Activated T-cell treated with anti-CD3 and anti-CD28 coated beads, Interleukin-2, amount 50 U/mL, for 48 hours (primary cell): ENCODE data around the gene BSG.

Experiments used
- DNase-seq, 2 experiments: peaks; one replicate each; pipeline ENCODE4 v3.0.0-alpha.2; 2020

The BSG gene

GRCh38 chr19:605061-605971, 32.9 kb downstream of the BSG start:
- peak; percentile 67 to 71 for DNase-seq

- no peak for DNase-seq
Observed at GRCh38 chr19:607301-608154, 35.1 kb downstream of the BSG start.

DNA sequence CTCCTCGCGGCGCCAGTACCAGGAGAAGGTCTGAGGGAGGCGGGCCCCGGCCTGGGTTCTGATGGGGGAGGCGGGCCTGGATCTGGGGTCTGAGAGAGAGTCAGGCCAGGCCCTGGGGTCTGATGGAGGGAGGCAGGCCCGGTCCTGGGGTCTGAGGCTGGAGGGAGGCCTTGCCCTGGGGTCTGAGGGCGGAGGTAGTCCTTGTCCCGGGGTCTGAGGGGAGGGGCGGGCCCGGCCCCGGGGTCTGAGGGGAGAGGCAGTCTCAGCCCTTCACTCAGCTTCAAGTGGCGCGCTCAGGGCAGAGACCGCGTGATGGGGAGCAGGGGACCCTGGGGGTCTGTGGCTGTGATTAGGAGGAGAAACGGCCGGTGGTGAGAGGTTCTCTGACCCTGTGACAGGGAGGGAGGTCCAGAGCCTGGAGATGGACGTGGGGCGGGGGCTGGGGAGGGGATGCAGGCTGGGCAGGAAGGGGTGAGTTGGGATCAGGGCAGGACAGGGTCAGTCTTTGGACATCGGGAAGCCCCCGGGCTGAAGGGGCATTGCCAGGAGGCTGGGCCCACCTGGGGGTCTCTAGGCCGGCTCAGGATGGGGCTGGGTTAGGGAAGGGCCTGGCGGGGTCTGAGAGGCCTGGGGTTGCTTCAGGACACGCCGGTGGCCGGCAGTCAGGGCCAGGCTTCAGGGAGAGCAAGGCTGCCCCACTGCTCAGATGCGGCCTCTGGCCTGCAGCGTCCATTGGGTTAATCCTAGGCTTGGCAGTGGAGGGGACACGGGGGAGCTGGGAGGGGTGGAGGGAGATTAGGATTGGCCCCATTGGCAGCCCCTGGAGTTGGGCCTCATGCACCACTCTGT, 36.0 kb downstream of the BSG start:
- DNase-seq, result no peak

GRCh38 chr19:609004-609346, 36.6 kb downstream of the BSG start:
- DNase-seq, result no peak

- peak; percentile 60 to 65 for DNase-seq
Observed at GRCh38 chr19:610071-610800, 37.8 kb downstream of the BSG start.

GRCh38 chr19:610801-611480, 38.5 kb downstream of the BSG start:
- peak; percentile 75 to 77 for DNase-seq

DNA sequence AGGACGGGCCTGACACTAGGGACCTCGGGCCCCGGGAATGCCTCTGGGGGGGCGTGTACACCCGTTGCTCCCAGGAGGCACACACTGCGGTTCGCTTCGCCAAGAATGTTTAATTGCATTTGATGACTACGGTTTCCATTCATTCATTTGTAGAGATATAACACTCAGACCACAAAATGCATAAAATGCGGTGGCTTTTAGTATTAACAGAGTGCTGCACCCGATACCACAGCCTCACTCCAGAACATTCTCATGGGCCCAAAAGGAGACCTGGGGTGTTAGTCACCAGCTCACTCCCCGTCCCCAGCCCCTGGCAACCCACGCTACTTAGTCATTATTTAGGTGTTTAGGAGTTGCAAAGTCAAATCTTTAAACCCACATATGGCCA, 39.1 kb downstream of the BSG start:
- DNase-seq, result peak; percentile 79 to 83

DNA sequence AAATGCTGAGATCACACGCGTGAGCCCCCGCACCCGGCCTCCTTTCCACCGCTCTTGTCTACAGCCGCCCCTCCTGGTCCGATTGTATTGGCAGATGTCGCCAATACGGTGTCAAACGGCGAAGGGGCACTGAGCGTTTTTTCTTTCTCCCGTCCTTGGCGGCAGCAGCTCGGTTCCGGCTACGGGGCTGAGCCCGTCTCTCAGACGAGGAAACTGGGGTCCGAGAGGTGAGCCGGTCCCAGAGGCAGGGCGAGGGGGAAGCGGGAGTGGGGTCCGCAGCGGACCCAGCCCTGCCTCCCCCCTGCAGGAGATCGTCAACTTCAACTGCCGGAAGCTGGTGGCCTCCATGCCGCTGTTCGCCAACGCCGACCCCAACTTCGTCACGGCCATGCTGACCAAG, 40.5 kb downstream of the BSG start:
- no peak for DNase-seq

DNA sequence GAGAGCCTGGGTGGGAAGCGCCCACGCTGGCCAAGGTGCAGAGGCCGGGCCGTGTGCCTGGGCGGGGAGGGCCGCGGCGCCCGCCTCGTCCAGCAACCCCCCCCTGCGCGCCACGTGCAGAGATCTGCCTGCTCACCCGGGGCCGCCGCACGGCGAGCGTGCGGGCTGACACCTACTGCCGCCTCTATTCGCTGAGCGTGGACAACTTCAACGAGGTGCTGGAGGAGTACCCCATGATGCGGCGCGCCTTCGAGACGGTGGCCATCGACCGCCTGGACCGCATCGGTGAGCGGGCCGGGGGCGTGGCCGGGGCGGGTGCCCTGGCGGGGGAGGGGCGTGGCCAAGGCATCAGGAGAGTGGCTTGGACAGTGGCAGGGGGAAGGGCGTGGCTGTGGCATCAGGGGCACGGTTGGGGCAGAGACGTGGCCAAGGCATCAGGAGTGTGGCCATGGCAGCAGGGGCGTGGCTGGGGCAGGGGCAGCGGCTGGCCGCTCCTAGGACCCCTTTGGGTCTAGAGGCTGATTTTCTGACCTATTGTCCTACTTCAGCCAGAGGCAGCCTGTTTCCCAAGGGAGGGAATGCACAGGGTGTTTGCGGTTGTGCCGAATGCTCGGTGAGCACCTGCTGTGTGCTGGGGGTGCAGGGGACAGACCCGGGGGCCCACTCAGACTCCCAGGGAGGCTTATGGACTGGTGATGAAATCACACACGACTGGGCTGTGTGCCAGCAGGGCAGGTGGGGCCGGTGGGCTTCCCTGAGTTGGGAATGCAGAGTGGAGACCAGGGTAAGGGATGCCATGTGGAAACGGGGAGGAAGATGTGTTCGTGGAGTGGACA, 41.6 kb downstream of the BSG start:
- DNase-seq, result no peak

DNA sequence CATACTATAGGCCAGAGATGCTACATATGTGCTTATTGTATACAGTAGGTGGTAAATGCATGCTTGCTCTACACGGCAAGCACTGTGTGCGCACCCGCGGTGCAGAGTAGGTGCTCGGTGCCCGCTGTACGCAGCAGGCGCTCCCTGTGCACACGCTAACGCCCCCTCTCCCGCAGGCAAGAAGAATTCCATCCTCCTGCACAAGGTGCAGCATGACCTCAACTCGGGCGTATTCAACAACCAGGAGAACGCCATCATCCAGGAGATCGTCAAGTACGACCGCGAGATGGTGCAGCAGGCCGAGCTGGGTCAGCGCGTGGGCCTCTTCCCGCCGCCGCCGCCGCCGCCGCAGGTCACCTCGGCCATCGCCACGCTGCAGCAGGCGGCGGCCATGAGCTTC, 43.2 kb downstream of the BSG start:
- no peak for DNase-seq

DNA sequence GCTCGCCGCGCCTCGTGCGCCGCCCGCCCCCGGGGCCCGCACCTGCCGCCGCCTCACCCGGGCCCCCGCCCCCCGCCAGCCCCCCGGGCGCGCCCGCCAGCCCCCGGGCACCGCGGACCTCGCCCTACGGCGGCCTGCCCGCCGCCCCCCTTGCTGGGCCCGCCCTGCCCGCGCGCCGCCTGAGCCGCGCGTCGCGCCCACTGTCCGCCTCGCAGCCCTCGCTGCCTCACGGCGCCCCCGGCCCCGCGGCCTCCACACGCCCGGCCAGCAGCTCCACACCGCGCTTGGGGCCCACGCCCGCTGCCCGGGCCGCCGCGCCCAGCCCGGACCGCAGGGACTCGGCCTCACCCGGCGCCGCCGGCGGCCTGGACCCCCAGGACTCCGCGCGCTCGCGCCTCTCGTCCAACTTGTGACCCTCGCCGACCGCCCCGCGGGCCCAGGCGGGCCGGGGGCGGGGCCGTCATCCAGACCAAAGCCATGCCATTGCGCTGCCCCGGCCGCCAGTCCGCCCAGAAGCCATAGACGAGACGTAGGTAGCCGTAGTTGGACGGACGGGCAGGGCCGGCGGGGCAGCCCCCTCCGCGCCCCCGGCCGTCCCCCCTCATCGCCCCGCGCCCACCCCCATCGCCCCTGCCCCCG, 43.8 kb downstream of the BSG start:
- DNase-seq, result no peak

DNA sequence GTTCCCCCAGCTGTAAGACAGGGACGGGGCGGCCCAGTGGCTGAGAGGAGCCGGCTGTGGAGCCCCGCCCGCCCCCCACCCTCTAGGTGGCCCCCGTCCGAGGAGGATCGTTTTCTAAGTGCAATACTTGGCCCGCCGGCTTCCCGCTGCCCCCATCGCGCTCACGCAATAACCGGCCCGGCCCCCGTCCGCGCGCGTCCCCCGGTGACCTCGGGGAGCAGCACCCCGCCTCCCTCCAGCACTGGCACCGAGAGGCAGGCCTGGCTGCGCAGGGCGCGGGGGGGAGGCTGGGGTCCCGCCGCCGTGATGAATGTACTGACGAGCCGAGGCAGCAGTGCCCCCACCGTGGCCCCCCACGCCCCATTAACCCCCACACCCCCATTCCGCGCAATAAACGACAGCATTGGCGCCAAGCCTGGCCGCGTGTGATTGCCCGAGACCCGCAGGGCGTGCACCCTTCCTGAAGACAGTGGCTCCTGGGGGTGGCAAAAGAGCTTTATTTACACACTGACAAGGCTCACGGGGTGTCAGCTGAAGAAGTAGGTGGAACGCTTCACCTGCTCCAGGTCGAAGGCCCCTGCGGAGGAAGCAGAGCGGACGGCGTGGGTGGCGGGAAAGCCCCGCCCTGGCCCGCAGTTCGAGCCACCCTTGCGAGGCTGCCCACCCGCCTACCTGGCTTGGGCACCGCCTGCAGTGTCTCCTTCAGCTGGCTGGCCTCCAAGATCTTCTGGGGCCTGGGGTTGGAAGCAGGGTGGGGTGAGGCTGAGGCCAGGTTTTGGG, 44.5 kb downstream of the BSG start:
- no peak for DNase-seq

DNA sequence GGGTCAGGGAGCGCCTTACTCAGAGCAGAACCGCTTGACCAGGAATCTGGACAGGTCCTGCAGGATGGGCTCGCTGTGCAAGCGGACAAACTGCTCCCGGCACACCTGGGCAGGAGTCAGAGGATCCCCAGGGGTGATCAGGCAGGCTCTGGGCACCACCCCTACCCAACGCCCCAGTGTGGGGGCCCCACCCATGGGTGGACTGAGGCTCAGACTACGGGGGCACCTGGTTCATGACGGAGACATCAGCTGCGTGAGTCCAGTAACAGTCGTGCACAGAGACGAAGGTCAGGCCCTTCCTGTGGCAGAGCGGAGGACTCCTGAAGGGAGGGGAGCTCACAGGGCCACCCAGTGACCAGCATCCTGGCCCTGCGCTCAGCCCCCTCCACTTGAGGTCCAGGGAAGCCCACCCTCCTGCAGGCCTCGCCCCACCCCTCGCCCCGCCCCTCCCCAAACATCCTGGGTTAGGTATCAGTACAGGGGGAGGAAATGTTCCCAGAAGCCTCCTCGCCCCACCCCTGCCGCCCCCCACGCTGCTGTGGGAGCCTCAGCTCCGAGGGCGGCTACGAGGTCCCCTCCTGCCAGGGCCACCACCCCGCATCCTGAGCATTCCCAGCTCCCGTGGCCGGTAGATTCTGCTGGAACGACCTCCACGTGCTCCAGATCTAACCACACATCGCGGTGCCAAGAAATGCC, 45.3 kb downstream of the BSG start:
- DNase-seq, result no peak

GRCh38 chr19:618247-618619, 45.8 kb downstream of the BSG start:
- DNase-seq, result no peak

GRCh38 chr19:618674-619285, 46.4 kb downstream of the BSG start:
- DNase-seq, result no peak

DNA sequence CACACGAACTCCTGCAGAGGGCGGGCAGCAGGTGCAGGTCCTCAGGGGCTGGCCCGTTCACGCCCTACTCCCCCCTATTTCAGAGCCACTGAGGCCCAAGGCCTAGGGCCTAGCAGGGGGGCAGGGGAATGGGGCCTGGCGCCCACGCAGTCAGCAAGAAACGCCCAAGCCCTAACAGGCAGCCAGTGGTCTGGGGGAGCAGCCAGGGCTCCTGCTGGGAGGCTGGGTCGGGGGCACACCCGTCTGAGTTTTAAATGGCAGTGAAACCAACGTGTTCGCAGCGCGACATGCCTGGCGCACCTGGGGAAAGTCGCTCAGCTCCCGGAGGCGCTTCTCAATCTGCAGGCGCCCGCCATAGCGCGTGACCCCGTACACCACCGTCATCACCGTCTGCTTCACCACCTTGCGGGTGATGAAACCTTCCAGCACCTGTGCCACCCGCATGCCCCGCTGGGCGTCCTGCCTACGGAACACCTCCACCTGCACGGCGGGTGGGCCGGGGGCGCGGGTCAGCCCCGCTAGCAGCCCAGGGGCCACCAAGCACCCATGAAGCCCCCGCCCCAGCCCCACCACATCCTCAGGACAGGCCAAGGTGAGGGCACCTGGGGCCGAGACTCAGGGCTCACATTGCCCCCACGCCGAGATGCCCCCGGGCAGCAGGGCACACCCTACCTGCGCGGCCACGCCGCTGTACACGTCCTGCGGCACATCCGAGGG, 47.0 kb downstream of the BSG start:
- DNase-seq, result no peak

GRCh38 chr19:620166-620862, 47.9 kb downstream of the BSG start:
- DNase-seq, result no peak
